Activated CD8-positive, alpha-beta T cell treated with anti-CD3 and anti-CD28 coated beads, Interleukin-2, amount 10 ng/mL, durations not matched to agents 7 days and 5 days (primary cell): ENCODE results near the gene PIGS. TPM values are rescaled to one million over a fixed set of nuclear protein-coding genes. Genes with fewer than 3 reads are reported as not detected.
"Not testable (repeated sequence)": the region's sequence is repeated elsewhere in the genome, so short reads cannot be mapped to it uniquely, and the experiment has no call there.

Source experiments
- ATAC-seq: fragments of 150-1000 bp; cut with Tn5 transposase; one replicate; pipeline ENCODE4 v1.10.0; 2021; ENCODE audit warnings: moderate library complexity
- CTCF ChIA-PET: fragments of 350-600 bp; sonication (Branson Sonifier 250); formaldehyde crosslinking; loops from one replicate; lab custom pipeline; 2021; ENCODE audit warnings: antibody characterized with exemption; lab: Charles Lee
- POLR2A ChIA-PET: fragments of 350-600 bp; sonication (Branson Sonifier 250); formaldehyde crosslinking; loops from one replicate; lab custom pipeline; 2021; ENCODE audit warnings: antibody characterized with exemption; lab: Charles Lee
- DNase-seq: peaks from one replicate; pipeline ENCODE4 v3.0.0-alpha.2; 2020
- H3K27ac Mint-ChIP-seq: one replicate; pipeline ENCODE4 v1.8.0; 2021; ENCODE audit warnings: mild to moderate bottlenecking, mixed read lengths
- H3K27me3 Mint-ChIP-seq: one replicate; pipeline ENCODE4 v1.8.0; 2021; ENCODE audit warnings: low read depth, mixed read lengths
- H3K36me3 Mint-ChIP-seq: one replicate; pipeline ENCODE4 v1.8.0; 2021; ENCODE audit warnings: low read depth, mixed read lengths
- H3K4me1 Mint-ChIP-seq: one replicate; pipeline ENCODE4 v1.8.0; 2021; ENCODE audit warnings: low read depth, mixed read lengths
- H3K4me3 Mint-ChIP-seq: one replicate; pipeline ENCODE4 v1.8.0; 2021; ENCODE audit warnings: mild to moderate bottlenecking, mixed read lengths
- H3K9me3 Mint-ChIP-seq: one replicate; pipeline ENCODE4 v1.8.0; 2022; ENCODE audit warnings: mixed read lengths; ENCODE audit not compliant: insufficient read depth
- total RNA-seq, 2 experiments: library from RNA; stranded (reverse); gene quantifications; one replicate each; pipeline ENCODE4 v1.2.3, GENCODE V29; 2021

The PIGS gene
- total RNA-seq, 2 experiments from 2014 or later, result 60.0 to 61.1 TPM

- no peaks in the 10 kb centered on the region for H3K4me1 Mint-ChIP-seq
- ChIA-PET POLR2A (no interaction called here), CTCF (interaction anchor here (1.0 to 1.5 kb wide), 2 partner anchors 13 to 21 kb away, joined by 3 to 4 read pairs; no protein-coding TSS in a partner anchor)
- ATAC-seq (no peak), DNase-seq (no peak)
- H3K27ac Mint-ChIP-seq, result no peak overlapping the region
- H3K36me3 Mint-ChIP-seq, result no peaks in the 10 kb centered on the region
- no peaks in the 10 kb centered on the region for H3K9me3 Mint-ChIP-seq
- no peaks in the 10 kb centered on the region for H3K27me3 Mint-ChIP-seq
- H3K4me3 Mint-ChIP-seq, result no peak overlapping the region
Measured at GRCh38 chr17:28528327-28529012, 42.9 kb downstream of the PIGS start.

- ChIA-PET CTCF (interaction anchor here (1.0 kb wide), 1 partner anchor 21 kb away, joined by 3 read pairs; no protein-coding TSS in a partner anchor), POLR2A (no interaction called here)
- Mint-ChIP-seq H3K27me3 (no peaks in the 10 kb centered on the region), H3K36me3 (no peaks in the 10 kb centered on the region), H3K4me3 (no peak overlapping the region), H3K4me1 (no peaks in the 10 kb centered on the region), H3K27ac (no peak overlapping the region), H3K9me3 (no peaks in the 10 kb centered on the region)
- no peak for ATAC-seq
- no peak for DNase-seq
Measured at GRCh38 chr17:28527859-28528258, 43.5 kb downstream of the PIGS start.

- Mint-ChIP-seq H3K27me3 (no peaks in the 10 kb centered on the region), H3K36me3 (no peaks in the 10 kb centered on the region), H3K4me1 (no peaks in the 10 kb centered on the region), H3K27ac (no peak overlapping the region), H3K9me3 (no peaks in the 10 kb centered on the region), H3K4me3 (no peak overlapping the region)
- ATAC-seq (no peak), DNase-seq (no peak)
- ChIA-PET CTCF (no interaction called here), POLR2A (no interaction called here)
Measured at GRCh38 chr17:28527181-28527681, 44.1 kb downstream of the PIGS start.

GRCh38 chr17:28526381-28526780, 44.9 kb downstream of the PIGS start:
- H3K36me3 Mint-ChIP-seq, result no peaks in the 10 kb centered on the region
- no peak for ATAC-seq
- CTCF ChIA-PET, result interaction anchor here (0.8 kb wide), 1 partner anchor 14 kb away, joined by 3 read pairs; no protein-coding TSS in a partner anchor
- no peaks in the 10 kb centered on the region for H3K9me3 Mint-ChIP-seq
- H3K4me3 Mint-ChIP-seq, result no peak overlapping the region
- no peaks in the 10 kb centered on the region for H3K27me3 Mint-ChIP-seq
- no peak for DNase-seq
- H3K4me1 Mint-ChIP-seq, result no peaks in the 10 kb centered on the region
- POLR2A ChIA-PET, result no interaction called here
- H3K27ac Mint-ChIP-seq, result no peak overlapping the region

- CTCF ChIA-PET, result no interaction called here
Measured at GRCh38 chr17:28524476-28525424, 46.6 kb downstream of the PIGS start.

GRCh38 chr17:28523876-28524275, 47.4 kb downstream of the PIGS start:
- DNase-seq (no peak), ATAC-seq (no peak)
- no peaks in the 10 kb centered on the region for H3K9me3 Mint-ChIP-seq
- no peak overlapping the region for H3K27ac Mint-ChIP-seq
- no peaks in the 10 kb centered on the region for H3K36me3 Mint-ChIP-seq
- peaks cover 7% of the 10 kb centered on the region for H3K4me1 Mint-ChIP-seq
- ChIA-PET CTCF (no interaction called here), POLR2A (no interaction called here)
- H3K27me3 Mint-ChIP-seq, result no peaks in the 10 kb centered on the region
- no peak overlapping the region for H3K4me3 Mint-ChIP-seq

More at GRCh38 chr17:28524476-28525424, 46.6 kb downstream of the PIGS start:
- Mint-ChIP-seq H3K4me3 (no peak overlapping the region), H3K4me1 (no peaks in the 10 kb centered on the region), H3K36me3 (no peaks in the 10 kb centered on the region), H3K27ac (no peak overlapping the region), H3K27me3 (no peaks in the 10 kb centered on the region), H3K9me3 (no peaks in the 10 kb centered on the region)
- DNase-seq (no peak), ATAC-seq (no peak)
- POLR2A ChIA-PET, result interaction anchor here (0.6 kb wide), 1 partner anchor 26 kb away, joined by 3 read pairs; no protein-coding TSS in a partner anchor

- peaks cover 8% of the 10 kb centered on the region for H3K4me1 Mint-ChIP-seq
- DNase-seq (no peak), ATAC-seq (no peak)
- CTCF ChIA-PET, result no interaction called here
- H3K36me3 Mint-ChIP-seq, result no peaks in the 10 kb centered on the region
- H3K27ac Mint-ChIP-seq, result no peak overlapping the region
- no peaks in the 10 kb centered on the region for H3K9me3 Mint-ChIP-seq
- H3K4me3 Mint-ChIP-seq, result no peak overlapping the region
- POLR2A ChIA-PET, result no interaction called here
- H3K27me3 Mint-ChIP-seq, result peaks cover 5% of the 10 kb centered on the region
Measured at GRCh38 chr17:28523186-28523585, 48.1 kb downstream of the PIGS start.

- H3K4me1 Mint-ChIP-seq, ATAC-seq, H3K27ac Mint-ChIP-seq, POLR2A ChIA-PET, H3K4me3 Mint-ChIP-seq, H3K36me3 Mint-ChIP-seq, H3K9me3 Mint-ChIP-seq, CTCF ChIA-PET, H3K27me3 Mint-ChIP-seq, DNase-seq: not testable (repeated sequence)
Measured at GRCh38 chr17:28522281-28522680, 49.0 kb downstream of the PIGS start.

GRCh38 chr17:28521311-28522085, 49.8 kb downstream of the PIGS start:
- DNase-seq (no peak), ATAC-seq (no peak)
- Mint-ChIP-seq H3K4me1 (peaks cover 8% of the 10 kb centered on the region), H3K27ac (no peak overlapping the region), H3K9me3 (no peaks in the 10 kb centered on the region), H3K36me3 (no peaks in the 10 kb centered on the region), H3K27me3 (peaks cover 5% of the 10 kb centered on the region), H3K4me3 (no peak overlapping the region)
- ChIA-PET CTCF (interaction anchor here (1.4 to 1.7 kb wide), 2 partner anchors 16 to 19 kb away, joined by 4 to 5 read pairs; no protein-coding TSS in a partner anchor), POLR2A (no interaction called here)

GRCh38 chr17:28520687-28521086, 50.6 kb downstream of the PIGS start:
- H3K4me3 Mint-ChIP-seq, result no peak overlapping the region
- H3K4me1 Mint-ChIP-seq, result peaks cover 8% of the 10 kb centered on the region
- POLR2A ChIA-PET, result no interaction called here
- no peak overlapping the region for H3K27ac Mint-ChIP-seq
- peaks cover 5% of the 10 kb centered on the region for H3K27me3 Mint-ChIP-seq
- no peak for DNase-seq
- no peak for ATAC-seq
- CTCF ChIA-PET, result interaction anchor here (1.2 to 1.7 kb wide), 3 partner anchors 16 to 25 kb away, joined by 3 to 5 read pairs (median 4); no protein-coding TSS in a partner anchor
- no peaks in the 10 kb centered on the region for H3K36me3 Mint-ChIP-seq
- no peaks in the 10 kb centered on the region for H3K9me3 Mint-ChIP-seq

GRCh38 chr17:28519236-28519635, 52.1 kb downstream of the PIGS start:
- Mint-ChIP-seq H3K9me3 (no peaks in the 10 kb centered on the region), H3K27ac (no peak overlapping the region), H3K27me3 (peaks cover 5% of the 10 kb centered on the region), H3K36me3 (no peaks in the 10 kb centered on the region), H3K4me1 (peaks cover 8% of the 10 kb centered on the region), H3K4me3 (no peak overlapping the region)
- DNase-seq (peak; percentile 35), ATAC-seq (no peak)
- CTCF ChIA-PET, result no interaction called here
- POLR2A ChIA-PET, result no interaction called here
